HG02884 (cell line): ENCODE results near the gene ZNF879.

Experiments used
- ATAC-seq: cut with Tn5 transposase; IDR thresholded peaks from one replicate; pipeline ENCODE4 v1.9.1; 2021; ENCODE audit warnings: mild to moderate bottlenecking, moderate library complexity; ENCODE audit not compliant: unreplicated experiment

ZNF879 gene

GRCh38 chr5:179023528-179024189 lies at the start of gene ZNF879:
Gene ZNF879, plus strand, starts transcription at chr5:179023804. Its CDS starts 1,201 bp downstream, at chr5:179025005.
- ATAC-seq = peak; percentile 89

GRCh38 chr5:178981381-178981780 lies 42.2 kb upstream of the ZNF879 start:
- ATAC-seq = no peak

GRCh38 chr5:178982941-178983340 lies 40.7 kb upstream of the ZNF879 start:
- no peak for ATAC-seq

GRCh38 chr5:178983728-178984127 lies 39.9 kb upstream of the ZNF879 start:
- no peak for ATAC-seq

- no peak for ATAC-seq
These were observed 39.2 kb upstream of the ZNF879 start for GRCh38 chr5:178984145-178985072.

GRCh38 chr5:178986326-178986960 lies 37.2 kb upstream of the ZNF879 start:
- ATAC-seq = no peak

GRCh38 chr5:178988436-178989220 lies 35.0 kb upstream of the ZNF879 start:
- ATAC-seq = no peak

- ATAC-seq = no peak
These were observed 34.3 kb upstream of the ZNF879 start for GRCh38 chr5:178989311-178989710.

GRCh38 chr5:178990491-178990890 lies 33.1 kb upstream of the ZNF879 start:
- ATAC-seq = no peak

- no peak for ATAC-seq
These were observed 32.1 kb upstream of the ZNF879 start for GRCh38 chr5:178991190-178992145.

GRCh38 chr5:178992291-178992895 lies 31.2 kb upstream of the ZNF879 start:
- ATAC-seq = no peak

- ATAC-seq = no peak
These were observed 30.3 kb upstream of the ZNF879 start for GRCh38 chr5:178993236-178993765.

GRCh38 chr5:178993955-178994579 lies 29.5 kb upstream of the ZNF879 start:
- ATAC-seq = no peak

GRCh38 chr5:178994580-178995340 lies 28.8 kb upstream of the ZNF879 start, which contains the start of gene GRM6:
Gene GRM6, minus strand, starts transcription at chr5:178995320. Its CDS starts 376 bp downstream, at chr5:178994944.
- ATAC-seq = no peak

GRCh38 chr5:178995341-178995690 lies 28.3 kb upstream of the ZNF879 start:
- ATAC-seq = no peak

GRCh38 chr5:178996156-178996555 lies 27.4 kb upstream of the ZNF879 start:
- ATAC-seq = no peak

- no peak for ATAC-seq
These were observed 26.4 kb upstream of the ZNF879 start for GRCh38 chr5:178997191-178997590.

- no peak for ATAC-seq
These were observed 25.2 kb upstream of the ZNF879 start for GRCh38 chr5:178998441-178998840.
